Measurements from ENCODE around the gene CA9. TPM values are rescaled to one million over a fixed set of nuclear protein-coding genes. Genes with fewer than 3 reads are reported as not detected.

CA9 gene
- total RNA-seq, 2 experiments from 2014 or later = 1.1 to 1.2 TPM

DNA sequence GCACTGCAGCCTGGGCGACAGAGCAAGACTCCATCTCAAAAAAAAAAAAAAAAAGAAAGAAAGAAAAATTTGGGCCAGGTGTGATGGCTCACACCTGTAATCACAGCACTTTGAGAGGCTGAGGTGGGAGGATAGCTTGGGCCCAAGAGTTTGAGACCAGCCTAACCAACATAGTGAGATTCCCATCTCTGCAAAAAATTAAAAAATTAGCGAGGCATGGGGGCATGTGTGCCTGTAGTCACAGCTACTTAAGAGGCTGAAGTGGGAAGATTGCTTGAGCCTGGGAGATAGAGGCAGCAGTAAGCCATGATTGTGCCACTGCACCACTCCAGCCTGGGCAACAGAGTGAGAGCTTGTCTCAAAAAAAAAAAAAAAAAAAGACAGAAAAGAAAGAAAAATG, 20.1 kb upstream of the CA9 start:
- ChIA-PET CTCF (interaction anchor here (1.0 to 1.2 kb wide), 2 partner anchors 36 to 43 kb away, joined by 3 to 6 read pairs; no protein-coding TSS in a partner anchor), POLR2A (no interaction called here)
- H3K4me1 Mint-ChIP-seq = peaks cover 51% of the 10 kb centered on the region
- peaks cover 23% of the 10 kb centered on the region for H3K36me3 Mint-ChIP-seq (ENCODE audit: low read depth)
- no peak overlapping the region for H3K27ac Mint-ChIP-seq
- no peak overlapping the region for H3K4me3 Mint-ChIP-seq
- H3K9me3 Mint-ChIP-seq = no peaks in the 10 kb centered on the region
- no peak for DNase-seq
- H3K27me3 Mint-ChIP-seq = peaks cover 4% of the 10 kb centered on the region

DNA sequence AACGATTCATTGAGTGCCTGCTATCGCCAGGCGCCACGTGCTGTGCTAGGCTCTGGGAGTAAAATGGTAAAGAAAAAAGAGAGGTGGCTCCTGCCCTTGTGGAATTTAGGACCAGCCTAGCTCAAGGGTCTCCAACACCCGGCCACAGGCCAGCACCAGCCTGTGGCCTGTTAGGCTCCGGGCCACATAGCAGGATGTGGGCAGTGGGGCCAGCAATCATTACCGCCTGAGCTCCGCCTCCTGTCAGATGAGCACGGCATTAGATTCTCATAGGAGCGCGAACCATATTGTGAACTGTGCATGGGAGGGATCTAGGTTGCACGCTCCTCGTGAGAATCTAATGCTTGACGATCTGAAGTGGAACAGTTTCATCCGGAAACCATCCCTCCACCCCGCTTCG, 17.4 kb upstream of the CA9 start:
- Mint-ChIP-seq H3K27ac (no peak overlapping the region), H3K36me3 (ENCODE audit: low read depth) (peaks cover 29% of the 10 kb centered on the region), H3K4me3 (no peak overlapping the region), H3K27me3 (peaks cover 4% of the 10 kb centered on the region), H3K4me1 (peaks cover 59% of the 10 kb centered on the region), H3K9me3 (no peaks in the 10 kb centered on the region)
- no peak for DNase-seq
- ChIA-PET CTCF (interaction anchor here (1.5 to 12.1 kb wide), 8 partner anchors 8 to 92 kb away, joined by 4 to 223 read pairs (median 31); partner anchors contain the start of genes ARHGEF39, CD72, CREB3 and GBA2), POLR2A (interaction anchor here (1.1 to 11.8 kb wide), 9 partner anchors 8 to 534 kb away, joined by 3 to 257 read pairs (median 3); partner anchors contain the start of genes ARHGEF39, CD72, CLTA and CREB3)

DNA sequence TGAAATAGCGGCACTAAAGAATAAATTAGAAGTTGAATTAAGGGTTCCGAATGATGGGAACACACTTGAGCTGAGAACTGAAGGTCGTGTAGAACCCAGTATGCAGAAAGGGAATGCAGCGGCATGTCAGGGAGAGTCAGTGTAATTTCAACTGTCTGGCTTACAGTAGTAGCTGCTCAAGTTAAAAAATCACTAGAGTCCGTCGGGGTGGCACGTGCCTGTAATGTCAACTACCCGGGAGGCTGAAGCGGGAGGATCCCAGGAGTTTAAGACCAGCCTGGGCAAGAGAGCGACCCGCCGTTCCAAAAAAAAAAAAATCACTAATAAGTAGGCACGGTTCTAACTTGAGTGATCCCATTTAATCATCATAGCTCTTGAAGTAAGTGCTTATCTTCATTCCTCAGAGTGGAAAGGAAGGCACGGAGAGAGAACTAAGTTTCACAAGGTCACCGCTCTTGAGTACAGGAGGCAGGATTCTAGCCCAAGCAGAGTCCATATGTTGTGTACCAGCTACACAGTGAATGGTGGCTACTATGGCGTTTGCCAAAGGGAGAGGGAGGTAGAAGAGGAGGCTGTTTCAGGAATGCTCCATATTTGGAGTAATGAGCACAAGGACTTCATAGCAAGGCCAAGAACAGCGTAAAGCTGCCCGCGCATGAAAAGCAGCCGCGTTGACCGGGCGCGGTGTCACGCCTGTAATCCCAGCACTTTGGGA, 16.7 kb upstream of the CA9 start:
- H3K36me3 Mint-ChIP-seq (ENCODE audit: low read depth) = peaks cover 33% of the 10 kb centered on the region
- peaks cover 4% of the 10 kb centered on the region for H3K27me3 Mint-ChIP-seq
- ChIA-PET CTCF (interaction anchor here (1.3 to 12.1 kb wide), 13 partner anchors 8 to 100 kb away, joined by 4 to 223 read pairs (median 14); partner anchors contain the start of genes ARHGEF39, CD72, CREB3 and GBA2), POLR2A (interaction anchor here (0.6 to 11.8 kb wide), 20 partner anchors 8 to 585 kb away, joined by 3 to 257 read pairs (median 5); partner anchors contain the start of genes ARHGEF39, CA9, CD72 and CLTA)
- H3K4me1 Mint-ChIP-seq = peaks cover 58% of the 10 kb centered on the region
- H3K27ac Mint-ChIP-seq = peak overlapping the region; percentile 94
- no peak for DNase-seq
- peak overlapping the region; percentile 93 for H3K4me3 Mint-ChIP-seq
- H3K9me3 Mint-ChIP-seq = no peaks in the 10 kb centered on the region

DNA sequence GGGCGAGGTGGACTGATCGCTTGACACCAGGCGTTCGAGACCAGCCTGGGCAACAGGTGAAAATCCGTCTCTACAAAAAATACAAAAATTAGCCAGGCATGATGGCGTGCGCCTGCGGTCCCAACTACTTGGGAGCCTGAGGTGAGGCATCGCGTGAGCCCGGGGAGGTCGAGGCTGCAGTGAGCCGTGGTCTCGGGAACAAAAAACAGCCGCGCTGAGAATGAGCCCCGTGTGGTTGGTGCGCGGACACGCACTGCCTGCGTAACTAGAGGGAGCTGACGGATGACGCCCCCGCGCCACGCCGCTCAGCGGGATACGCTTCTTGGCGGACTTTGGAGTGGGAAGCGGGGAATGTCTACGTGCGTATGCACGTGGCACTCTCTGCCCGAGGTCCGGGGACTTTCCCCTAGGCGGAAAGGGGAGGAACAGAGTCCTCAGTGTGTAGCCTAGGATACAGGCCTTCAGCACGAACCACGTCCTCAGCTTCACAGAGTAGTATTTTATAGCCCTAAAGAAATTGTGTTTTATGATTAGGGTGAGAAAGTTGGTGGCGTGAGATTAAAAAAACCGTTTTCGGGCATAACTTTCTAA, 16.1 kb upstream of the CA9 start, which contains the start of gene RMRP:
RMRP (minus strand) TSS at position 474 of the 591 bp plus-strand sequence.
- ChIA-PET CTCF (interaction anchor here (0.6 to 12.1 kb wide), 24 partner anchors 10 to 1011 kb away, joined by 3 to 223 read pairs (median 5); partner anchors contain the start of genes CA9, CD72, CREB3 and GALT), POLR2A (interaction anchor here (0.6 to 11.8 kb wide), 25 partner anchors 8 to 586 kb away, joined by 3 to 257 read pairs (median 5); partner anchors contain the start of genes ARHGEF39, CA9, CD72 and CLTA)
- Mint-ChIP-seq H3K36me3 (ENCODE audit: low read depth) (peaks cover 38% of the 10 kb centered on the region), H3K27ac (peak within 1 kb of the TSS; percentile 94), H3K27me3 (peaks cover 4% of the 10 kb centered on the region), H3K9me3 (no peaks in the 10 kb centered on the region), H3K4me3 (peak within 1 kb of the TSS; percentile 93), H3K4me1 (peaks cover 62% of the 10 kb centered on the region)
- DNase-seq = peak; percentile 89

DNA sequence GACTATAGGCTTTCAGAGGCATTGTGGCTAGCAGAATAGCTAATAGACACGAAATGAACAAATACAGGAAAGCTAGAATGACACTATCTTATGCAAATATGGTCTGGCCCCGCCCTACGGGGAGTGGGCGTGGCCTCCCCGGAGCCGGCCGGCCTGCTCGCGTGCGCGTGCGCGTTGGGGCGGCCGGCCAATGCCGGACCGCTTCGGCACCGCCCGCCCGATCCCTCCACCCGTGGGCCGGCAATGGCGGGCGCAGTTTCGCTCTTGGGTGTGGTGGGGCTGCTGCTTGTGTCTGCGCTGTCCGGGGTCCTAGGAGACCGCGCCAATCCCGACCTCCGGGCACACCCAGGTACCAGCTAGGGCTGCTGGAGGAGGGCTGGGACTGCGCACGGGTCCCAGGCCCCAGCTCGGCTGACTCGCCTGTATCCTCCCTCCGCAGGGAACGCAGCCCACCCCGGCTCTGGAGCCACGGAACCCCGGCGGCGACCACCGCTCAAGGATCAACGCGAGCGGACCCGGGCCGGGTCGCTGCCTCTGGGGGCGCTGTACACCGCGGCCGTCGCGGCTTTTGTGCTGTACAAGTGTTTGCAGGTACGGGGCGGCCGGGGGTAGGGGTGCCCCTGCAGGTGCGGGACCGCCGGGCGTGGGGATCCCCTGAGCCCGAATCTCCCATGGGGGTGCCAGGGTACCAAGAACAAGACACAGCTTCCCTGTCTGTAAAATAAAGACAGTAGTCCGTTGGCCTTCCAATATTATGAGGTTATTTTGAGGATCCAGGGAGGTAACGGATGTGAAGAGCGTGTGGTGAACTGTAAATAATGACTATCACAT, 15.4 kb upstream of the CA9 start, which contains the start of gene CCDC107:
CCDC107 (plus strand) TSS at position 156 of the 831 bp plus-strand sequence; CDS start at position 244, 88 bp downstream.
- ChIA-PET POLR2A (interaction anchor here (0.6 to 11.8 kb wide), 23 partner anchors 8 to 586 kb away, joined by 3 to 257 read pairs (median 6); partner anchors contain the start of genes ARHGEF39, CA9, CD72 and CLTA), CTCF (interaction anchor here (0.6 to 12.1 kb wide), 25 partner anchors 11 to 1012 kb away, joined by 3 to 223 read pairs (median 5); partner anchors contain the start of genes CA9, CD72, CREB3 and GALT)
- H3K4me1 Mint-ChIP-seq = peaks cover 66% of the 10 kb centered on the region
- no peaks in the 10 kb centered on the region for H3K9me3 Mint-ChIP-seq
- peaks cover 45% of the 10 kb centered on the region for H3K36me3 Mint-ChIP-seq (ENCODE audit: low read depth)
- peaks cover 4% of the 10 kb centered on the region for H3K27me3 Mint-ChIP-seq
- H3K27ac Mint-ChIP-seq = peak within 1 kb of the TSS; percentile 94
- DNase-seq = peak; percentile 84
- peak within 1 kb of the TSS; percentile 93 for H3K4me3 Mint-ChIP-seq

DNA sequence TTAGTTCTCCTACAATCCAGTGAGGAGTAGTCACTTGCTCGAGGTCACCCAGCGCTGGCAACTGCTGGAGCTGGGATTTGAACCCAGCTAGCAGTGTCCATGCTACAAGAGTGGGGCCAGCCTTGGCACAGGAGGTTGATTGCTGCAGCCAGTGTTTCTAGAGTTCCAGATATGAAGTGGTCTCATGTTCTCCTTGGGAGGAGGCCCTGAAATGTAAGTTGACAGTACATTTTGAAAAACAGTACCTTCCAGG, 14.8 kb upstream of the CA9 start:
- DNase-seq = no peak
- Mint-ChIP-seq H3K4me1 (peaks cover 72% of the 10 kb centered on the region), H3K36me3 (ENCODE audit: low read depth) (peaks cover 49% of the 10 kb centered on the region), H3K9me3 (no peaks in the 10 kb centered on the region), H3K27ac (peak overlapping the region; percentile 79), H3K27me3 (peaks cover 4% of the 10 kb centered on the region), H3K4me3 (peak overlapping the region; percentile 93)
- ChIA-PET CTCF (interaction anchor here (1.0 to 12.1 kb wide), 15 partner anchors 11 to 98 kb away, joined by 3 to 223 read pairs (median 14); partner anchors contain the start of genes CA9, CD72, CREB3 and GBA2), POLR2A (interaction anchor here (1.2 to 11.8 kb wide), 13 partner anchors 10 to 545 kb away, joined by 3 to 257 read pairs (median 7); partner anchors contain the start of genes CD72, CREB3, GBA2 and MSMP)

DNA sequence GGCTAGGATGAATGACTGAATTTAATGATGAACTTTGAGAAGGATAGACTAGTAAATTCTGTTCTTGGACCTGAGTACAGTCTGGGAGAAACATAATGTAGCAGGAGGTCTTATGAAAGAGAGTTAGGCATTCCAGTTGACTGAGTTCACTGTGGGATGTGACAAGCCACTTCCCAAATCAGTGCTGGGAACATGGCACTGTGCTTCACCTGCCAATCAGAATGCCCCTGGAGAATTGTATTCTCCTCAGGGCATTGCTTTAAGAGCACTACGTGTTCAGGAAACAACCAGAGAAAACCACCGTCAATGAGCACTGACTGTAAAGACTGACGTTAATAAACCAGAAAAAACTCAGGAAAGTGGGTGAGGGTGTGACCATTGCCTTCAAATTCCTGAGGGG, 14.4 kb upstream of the CA9 start:
- Mint-ChIP-seq H3K4me1 (peaks cover 76% of the 10 kb centered on the region), H3K9me3 (no peaks in the 10 kb centered on the region), H3K27ac (peak overlapping the region; percentile 79), H3K4me3 (peak overlapping the region; percentile 93), H3K27me3 (peaks cover 4% of the 10 kb centered on the region), H3K36me3 (ENCODE audit: low read depth) (peaks cover 53% of the 10 kb centered on the region)
- ChIA-PET CTCF (interaction anchor here (1.0 to 12.1 kb wide), 12 partner anchors 11 to 97 kb away, joined by 3 to 223 read pairs (median 16); partner anchors contain the start of genes CD72, CREB3, GBA2 and SIT1), POLR2A (interaction anchor here (1.2 to 11.8 kb wide), 9 partner anchors 11 to 545 kb away, joined by 3 to 257 read pairs (median 9); partner anchors contain the start of genes CD72, CREB3, MSMP and SIT1)
- no peak for DNase-seq

DNA sequence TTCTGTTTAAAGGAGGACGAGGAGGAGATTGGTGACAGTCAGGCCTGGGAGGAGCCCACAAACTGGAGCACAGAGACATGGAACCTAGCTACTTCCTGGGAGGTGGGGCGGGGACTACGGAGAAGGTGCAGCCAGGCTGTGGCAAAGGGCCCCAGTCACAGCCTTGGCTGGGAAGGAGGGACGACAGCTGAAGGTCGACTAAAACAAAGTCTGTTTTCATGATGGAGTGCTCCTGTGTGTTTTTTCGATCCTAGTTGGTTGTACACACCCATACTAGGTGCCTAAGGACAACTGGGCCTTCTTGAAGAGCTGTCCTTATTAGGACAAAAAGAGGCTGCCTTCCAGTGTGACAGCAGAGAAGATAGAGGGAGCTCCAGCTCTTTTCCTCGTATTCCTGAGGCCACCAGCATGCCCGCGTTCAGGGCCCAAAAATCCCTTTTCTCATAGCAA, 12.7 kb upstream of the CA9 start:
- Mint-ChIP-seq H3K4me1 (peaks cover 89% of the 10 kb centered on the region), H3K27me3 (peaks cover 4% of the 10 kb centered on the region), H3K4me3 (peak overlapping the region; percentile 34), H3K9me3 (no peaks in the 10 kb centered on the region), H3K27ac (peak overlapping the region; percentile 65), H3K36me3 (ENCODE audit: low read depth) (peaks cover 53% of the 10 kb centered on the region)
- POLR2A ChIA-PET = interaction anchor here (0.9 to 11.8 kb wide), 10 partner anchors 12 to 153 kb away, joined by 3 to 257 read pairs (median 6); partner anchors contain the start of genes CD72, CREB3, GBA2 and RGP1
- CTCF ChIA-PET = interaction anchor here (0.9 to 12.1 kb wide), 14 partner anchors 9 to 153 kb away, joined by 3 to 223 read pairs (median 4); partner anchors contain the start of genes CREB3, HINT2, SIT1 and TLN1
- DNase-seq = no peak

DNA sequence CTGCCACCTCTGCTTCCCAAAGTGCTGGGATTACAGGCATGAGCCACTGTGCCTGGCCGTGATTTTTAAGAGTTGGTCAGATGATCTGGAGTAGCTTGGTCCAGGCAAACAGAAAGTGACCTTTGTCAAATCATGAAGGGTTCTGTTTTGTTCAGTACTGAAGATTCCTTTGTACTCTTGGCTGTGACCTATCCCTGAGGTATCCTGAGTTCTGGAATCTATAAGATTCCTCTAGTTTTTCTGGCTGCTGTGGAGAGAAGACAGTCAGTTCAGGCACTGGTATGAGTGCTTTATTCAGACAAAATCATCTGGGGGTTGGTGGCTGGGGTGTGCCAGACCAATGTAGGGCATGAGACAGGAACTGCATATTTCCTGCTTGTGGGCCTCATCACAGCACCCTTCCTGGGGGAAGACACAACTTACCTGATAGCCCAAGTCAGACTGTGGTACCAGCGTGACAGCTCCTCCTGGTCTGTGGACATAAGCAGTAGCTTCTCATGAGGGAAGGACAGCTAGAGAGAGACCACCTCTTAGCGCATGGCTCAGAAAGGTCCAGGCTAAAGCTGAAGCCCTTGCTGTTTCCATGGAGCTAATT, 11.9 kb upstream of the CA9 start:
- Mint-ChIP-seq H3K4me1 (peaks cover 89% of the 10 kb centered on the region), H3K4me3 (peak overlapping the region; percentile 80), H3K36me3 (ENCODE audit: low read depth) (peaks cover 53% of the 10 kb centered on the region), H3K9me3 (no peaks in the 10 kb centered on the region), H3K27me3 (peaks cover 4% of the 10 kb centered on the region), H3K27ac (peak overlapping the region; percentile 86)
- DNase-seq = peak; percentile 55
- ChIA-PET CTCF (interaction anchor here (1.0 to 12.1 kb wide), 13 partner anchors 8 to 152 kb away, joined by 3 to 223 read pairs (median 4); partner anchors contain the start of genes CREB3, HINT2, SIT1 and TLN1), POLR2A (interaction anchor here (0.9 to 11.8 kb wide), 10 partner anchors 11 to 152 kb away, joined by 3 to 257 read pairs (median 4); partner anchors contain the start of genes CD72, CREB3, GBA2 and RGP1)

DNA sequence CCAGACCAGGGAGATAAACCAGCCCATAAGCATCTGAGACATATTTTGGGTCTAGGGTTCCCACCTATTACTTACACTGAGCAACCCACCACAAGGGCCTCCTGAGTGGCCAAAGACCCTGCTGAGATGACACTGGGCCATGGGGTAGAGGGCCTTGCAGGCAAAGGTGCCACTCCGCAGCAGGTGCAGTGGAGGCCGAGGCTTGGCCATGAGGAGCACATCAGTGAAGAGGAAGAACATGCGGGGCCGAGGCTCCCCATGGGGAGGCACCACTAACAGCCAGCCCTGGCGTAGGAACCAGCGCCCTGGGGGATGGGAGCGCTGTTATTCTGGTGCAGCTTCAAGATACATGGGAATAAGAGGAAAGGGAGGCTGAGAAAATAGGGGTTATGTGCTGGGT, 11.3 kb upstream of the CA9 start:
- POLR2A ChIA-PET = interaction anchor here (0.9 to 11.8 kb wide), 7 partner anchors 11 to 87 kb away, joined by 3 to 257 read pairs (median 8); partner anchors contain the start of genes CD72, CREB3, GBA2 and RGP1
- Mint-ChIP-seq H3K4me1 (peaks cover 84% of the 10 kb centered on the region), H3K36me3 (ENCODE audit: low read depth) (peaks cover 53% of the 10 kb centered on the region), H3K27ac (peak overlapping the region; percentile 86), H3K27me3 (peaks cover 4% of the 10 kb centered on the region), H3K9me3 (peaks cover 3% of the 10 kb centered on the region), H3K4me3 (peak overlapping the region; percentile 80)
- DNase-seq = no peak
- CTCF ChIA-PET = interaction anchor here (1.2 to 12.1 kb wide), 6 partner anchors 15 to 92 kb away, joined by 3 to 223 read pairs (median 24); partner anchors contain the start of genes CREB3, SIT1 and TLN1
